Testis (tissue), 3 donors: Measurements from ENCODE around the gene EML4. TPM values are rescaled to one million over a fixed set of nuclear protein-coding genes. Genes with fewer than 3 reads are reported as not detected.
"Not testable (repeated sequence)": the region's sequence is repeated elsewhere in the genome, so short reads cannot be mapped to it uniquely, and the experiment has no call there.

ENCODE experiments used
- DNase-seq: peaks from one replicate; pipeline ENCODE4 v3.0.0-alpha.2; 2019
- H3K27ac ChIP-seq, 2 donors: fragments of 200-600 bp; sonication (generic); one replicate each; pipeline ENCODE4 v1.5.1; 2019
- H3K27me3 ChIP-seq: fragments of 200-600 bp; sonication (generic); one replicate; pipeline ENCODE4 v1.5.1; 2019
- H3K36me3 ChIP-seq: fragments of 200-600 bp; sonication (generic); one replicate; pipeline ENCODE4 v1.5.1; 2017; ENCODE audit warnings: low read depth; ENCODE audit errors: missing control alignments
- H3K4me1 ChIP-seq: fragments of 200-600 bp; sonication (generic); one replicate; pipeline ENCODE4 v1.5.1; 2019
- H3K4me3 ChIP-seq, 2 donors: fragments of 200-600 bp; sonication (generic); one replicate each; pipeline ENCODE4 v1.5.1; 2017 to 2019
- H3K9me3 ChIP-seq: fragments of 200-600 bp; sonication (generic); one replicate; pipeline ENCODE4 v1.5.1; 2017
- CTCF ChIP-seq, 3 experiments: fragments of 450-650 bp in 2 of 3; fragments of 200-600 bp in 1 of 3; sonication (generic) in 1 of 3; IDR thresholded peaks; one replicate each; pipeline ENCODE4 v1.5.1; 2016 to 2019; ENCODE audit warnings: antibody characterized with exemption in 3 of 3, mild to moderate bottlenecking in 2 of 3, moderate library complexity in 1 of 3
- POLR2A ChIP-seq: fragments of 450-650 bp; IDR thresholded peaks from one replicate; pipeline ENCODE4 v1.6.1; 2017; ENCODE audit warnings: antibody characterized with exemption, mild to moderate bottlenecking, moderate library complexity
- WGBS, 2 donors: methylation state at CpG; one replicate each; pipeline ENCODE4 v1.1.5; 2018; 5-methylcytosine and 5-hydroxymethylcytosine counted together
- intact Hi-C: fragments of 100-400 bp; cut with DNase I; formaldehyde crosslinking; loops from one replicate; pipeline ENCODE4 v1.15.1; 2023; ENCODE audit warnings: low total_unique reads
- polyA plus RNA-seq: library from polyadenylated mRNA; stranded (reverse); fragments of 350-450 nt; fragmentation: Illumina TruSeq; extraction: RNeasy Lipid Tissue Mini Kit (QIAGEN cat#74804); gene quantifications from one replicate; pipeline ENCODE4 v1.2.3, GENCODE V29; 2014; ENCODE audit warnings: low read depth, low replicate concordance; ENCODE audit not compliant: insufficient read depth
- total RNA-seq, 2 donors: library from RNA; depleted of rRNA; stranded (reverse); fragments of >200 nt; gene quantifications; one replicate each; pipeline ENCODE4 v1.2.3, GENCODE V29; 2016

The EML4 gene
- total and polyA plus RNA-seq, 3 donors from 2014 or later = 49.0 to 71.0 (median 67.1) TPM

GRCh38 chr2:42270757-42271156, 101.6 kb downstream of the EML4 start:
- no peak for DNase-seq
- Histone ChIP-seq H3K36me3 (no peaks in the 10 kb centered on the region), H3K9me3 (no peaks in the 10 kb centered on the region), H3K27me3 (no peaks in the 10 kb centered on the region), H3K4me1 (no peaks in the 10 kb centered on the region), H3K27ac (no peak overlapping the region), H3K4me3 (no peak overlapping the region)
- 89 to 92% methylated on average over 5 of the region's 5 CpGs for WGBS, 2 donors
- intact Hi-C loops = no loop called here
- no peak for TF ChIP-seq POLR2A
- TF ChIP-seq CTCF (IDR thresholded peaks at IDR 0.05) = no peak

GRCh38 chr2:42271246-42271645, 102.1 kb downstream of the EML4 start:
- H3K4me3 ChIP-seq, DNase-seq, H3K4me1 ChIP-seq, intact Hi-C loops, H3K36me3 ChIP-seq, H3K27me3 ChIP-seq, H3K27ac ChIP-seq, H3K9me3 ChIP-seq: not testable (repeated sequence)
- 62 to 72% methylated on average over 5 of the region's 5 CpGs for WGBS, 2 donors

- intact Hi-C loops = no loop called here
- no peak overlapping the region for H3K27ac ChIP-seq
- no peak overlapping the region for H3K4me3 ChIP-seq
- no peaks in the 10 kb centered on the region for H3K27me3 ChIP-seq
- no peaks in the 10 kb centered on the region for H3K36me3 ChIP-seq
- DNase-seq = no peak
- TF ChIP-seq CTCF (IDR thresholded peaks at IDR 0.05) (no peak), POLR2A (no peak)
- no peaks in the 10 kb centered on the region for H3K9me3 ChIP-seq
- WGBS, 2 donors = 95 to 96% methylated on average over 2 of the region's 2 CpGs
- no peaks in the 10 kb centered on the region for H3K4me1 ChIP-seq
Measured at GRCh38 chr2:42274863-42275262, 105.7 kb downstream of the EML4 start.

GRCh38 chr2:42281416-42282081, 112.4 kb downstream of the EML4 start:
- WGBS, 2 donors = 81 to 85% methylated on average over 2 of the region's 2 CpGs
- TF ChIP-seq POLR2A (no peak), CTCF (IDR thresholded peaks at IDR 0.05) (no peak)

GRCh38 chr2:42284019-42284418, 114.9 kb downstream of the EML4 start:
- Histone ChIP-seq H3K4me1 (no peaks in the 10 kb centered on the region), H3K36me3 (no peaks in the 10 kb centered on the region), H3K27ac (no peak overlapping the region), H3K27me3 (no peaks in the 10 kb centered on the region), H3K9me3 (no peaks in the 10 kb centered on the region), H3K4me3 (no peak overlapping the region)
- WGBS, 2 donors = 93 to 95% methylated on average over 6 of the region's 6 CpGs
- TF ChIP-seq POLR2A = no peak
- TF ChIP-seq CTCF (IDR thresholded peaks at IDR 0.05) = no peak
- intact Hi-C loops = no loop called here
- DNase-seq = no peak

More at GRCh38 chr2:42281416-42282081, 112.4 kb downstream of the EML4 start:
- Histone ChIP-seq H3K27ac (no peak overlapping the region), H3K4me1 (no peaks in the 10 kb centered on the region), H3K27me3 (no peaks in the 10 kb centered on the region), H3K4me3 (no peak overlapping the region), H3K9me3 (no peaks in the 10 kb centered on the region), H3K36me3 (no peaks in the 10 kb centered on the region)
- intact Hi-C loops = no loop called here
- no peak for DNase-seq
